Neural cell (in vitro differentiated cells): ENCODE results near the gene SUGCT. TPM values are rescaled to one million over a fixed set of nuclear protein-coding genes. Genes with fewer than 3 reads are reported as not detected.
"Not testable (repeated sequence)": the region's sequence is repeated elsewhere in the genome, so short reads cannot be mapped to it uniquely, and the experiment has no call there.

Source experiments
- H2AFZ ChIP-seq: fragments of 200-600, 300-800 bp; sonication (generic), shearing (Covaris generic); 2 replicates; pipeline ENCODE4 v1.6.0; 2014; ENCODE audit warnings: low read depth, mild to moderate bottlenecking, antibody characterized with exemption, low read length, moderate library complexity
- H3F3A ChIP-seq: fragments of 200-600 bp; shearing (Covaris generic); 2 replicates; pipeline ENCODE4 v1.6.1; 2016; ENCODE audit warnings: mild to moderate bottlenecking, moderate library complexity, mixed read lengths, antibody characterized with exemption, low read length; ENCODE audit not compliant: insufficient read depth, poor library complexity, severe bottlenecking
- H3K27ac ChIP-seq: fragments of 200-600, 300-800 bp; sonication (generic), shearing (Covaris generic); 2 replicates; pipeline ENCODE4 v1.5.1; 2014; ENCODE audit warnings: mild to moderate bottlenecking, low read length, moderate library complexity
- H3K27me3 ChIP-seq: fragments of 300-800, 200-600 bp; sonication (generic), shearing (Covaris generic); 2 replicates; pipeline ENCODE4 v1.6.0; 2014; ENCODE audit warnings: mild to moderate bottlenecking, low read depth, low read length, moderate library complexity; ENCODE audit not compliant: insufficient read depth
- H3K36me3 ChIP-seq: fragments of 300-800, 200-600 bp; sonication (generic), shearing (Covaris generic); 2 replicates; pipeline ENCODE4 v1.5.1; 2014; ENCODE audit warnings: mild to moderate bottlenecking, antibody characterized with exemption, low read length, moderate library complexity; ENCODE audit not compliant: insufficient read depth
- H3K4me2 ChIP-seq: fragments of 300-800, 200-600 bp; sonication (generic), shearing (Covaris generic); 2 replicates; pipeline ENCODE4 v1.6.0; 2014; ENCODE audit warnings: mild to moderate bottlenecking, low read length
- H3K4me3 ChIP-seq: fragments of 300-800, 200-600 bp; sonication (generic), shearing (Covaris generic); 2 replicates; pipeline ENCODE4 v1.5.1; 2014; ENCODE audit warnings: mild to moderate bottlenecking, low read length, moderate library complexity
- H3K79me2 ChIP-seq: fragments of 200-600 bp; shearing (Covaris generic); replicated peaks from 2 replicates; pipeline ENCODE4 v1.6.0; 2014; ENCODE audit warnings: mild to moderate bottlenecking, low read length, moderate library complexity; ENCODE audit not compliant: insufficient read depth
- H3K9ac ChIP-seq: fragments of 300-800, 200-600 bp; sonication (generic), shearing (Covaris generic); 2 replicates; pipeline ENCODE4 v1.6.1; 2016; ENCODE audit warnings: mild to moderate bottlenecking, low read length, mixed read lengths
- H3K9me2 ChIP-seq: fragments of 200-600 bp; shearing (Covaris generic); 2 replicates; pipeline ENCODE4 v1.6.1; 2016; ENCODE audit warnings: mild to moderate bottlenecking, low read length, mixed read lengths; ENCODE audit not compliant: insufficient read depth
- H3K9me3 ChIP-seq: fragments of 200-600, 300-800 bp; sonication (generic), shearing (Covaris generic); 2 replicates; pipeline ENCODE4 v1.6.1; 2016; ENCODE audit warnings: mild to moderate bottlenecking, mixed run types, low read length, moderate library complexity, mixed read lengths
- H4K20me1 ChIP-seq: fragments of 200-600 bp; shearing (Covaris generic); 2 replicates; pipeline ENCODE4 v1.6.1; 2016; ENCODE audit warnings: mild to moderate bottlenecking, mixed run types; ENCODE audit not compliant: insufficient read depth
- CTCF ChIP-seq: fragments of 450-650 bp; IDR thresholded peaks from 2 replicates; pipeline ENCODE4 v1.5.1; 2014; ENCODE audit warnings: antibody characterized with exemption, mild to moderate bottlenecking, moderate library complexity; ENCODE audit not compliant: poor library complexity, severe bottlenecking
- EP300 ChIP-seq: fragments of 450-650 bp; conservative IDR thresholded peaks from 2 replicates; pipeline ENCODE4 v1.6.1; 2014; ENCODE audit warnings: antibody characterized with exemption, mild to moderate bottlenecking, moderate library complexity; ENCODE audit not compliant: poor library complexity, severe bottlenecking
- EZH2 ChIP-seq: fragments of 200-600, 300-800 bp; shearing (Covaris generic), sonication (generic); IDR thresholded peaks from 2 replicates; pipeline ENCODE4 v1.6.1; 2014; ENCODE audit warnings: antibody characterized with exemption, low read length, borderline replicate concordance, mild to moderate bottlenecking; ENCODE audit not compliant: insufficient read depth, poor library complexity, severe bottlenecking
- MXI1 ChIP-seq: fragments of 450-650 bp; conservative IDR thresholded peaks from 2 replicates; pipeline ENCODE4 v1.6.1; 2014; ENCODE audit warnings: antibody characterized with exemption, mild to moderate bottlenecking; ENCODE audit not compliant: poor library complexity, severe bottlenecking
- POLR2AphosphoS5 ChIP-seq: IDR thresholded peaks from 2 replicates; pipeline ENCODE4 v1.6.1; 2012
- RAD21 ChIP-seq: fragments of 450-650 bp; conservative IDR thresholded peaks from 2 replicates; pipeline ENCODE4 v1.6.1; 2014; ENCODE audit warnings: antibody characterized with exemption, mild to moderate bottlenecking, moderate library complexity
- SMC3 ChIP-seq: fragments of 450-650 bp; conservative IDR thresholded peaks from 2 replicates; pipeline ENCODE4 v1.6.1; 2014; ENCODE audit warnings: antibody characterized with exemption, mild to moderate bottlenecking, moderate library complexity; ENCODE audit not compliant: poor library complexity
- TAF1 ChIP-seq: IDR thresholded peaks from 2 replicates; pipeline ENCODE4 v1.6.1; 2012; ENCODE audit warnings: low read depth
- polyA plus RNA-seq: library from polyadenylated mRNA; depleted of rRNA; stranded (reverse); fragments of >200 nt; gene quantifications from 2 replicates; pipeline ENCODE4 v1.2.3, GENCODE V29; 2014
- TF ChIP-seq, protein P1 (sequence below): IDR thresholded peaks from 2 replicates; pipeline ENCODE4 v1.6.1; 2012; ENCODE audit warnings: borderline replicate concordance

Gene SUGCT
- polyA plus RNA-seq, 1 donor from 2014 or later: not detected

DNA sequence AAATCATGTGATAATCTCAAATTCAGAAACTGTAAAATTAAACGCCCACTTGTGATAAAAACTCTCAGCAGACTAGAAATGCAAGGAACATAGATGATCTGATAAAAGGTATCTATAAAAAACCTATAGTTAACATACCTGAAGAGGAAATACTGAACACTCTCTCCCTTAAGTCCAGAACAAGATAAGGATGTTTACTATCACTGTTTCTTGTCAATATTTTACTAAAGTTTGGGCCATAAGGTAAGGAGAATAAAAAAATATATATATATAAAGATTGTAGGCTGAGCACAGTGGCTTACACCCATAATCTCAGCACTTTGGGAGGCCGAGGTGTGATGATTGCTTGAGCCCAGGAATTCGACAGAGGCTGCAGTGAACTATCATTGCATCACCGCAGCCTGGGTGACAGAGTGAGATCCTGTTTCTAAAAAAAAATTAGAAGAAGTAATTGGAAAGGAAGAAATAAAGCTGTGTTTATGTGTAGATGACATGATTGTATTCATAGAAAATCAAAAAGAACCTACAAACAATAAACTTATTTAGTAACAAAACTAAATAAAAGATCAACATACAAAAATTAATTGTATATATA is 28.8 kb upstream of the SUGCT start:
- no peaks in the 10 kb centered on the region for H3K36me3 ChIP-seq
- no peaks in the 10 kb centered on the region for H4K20me1 ChIP-seq
- H3K27me3 ChIP-seq: no peaks in the 10 kb centered on the region
- no peak overlapping the region for H3K27ac ChIP-seq
- no peak overlapping the region for H2AFZ ChIP-seq
- no peak overlapping the region for H3K9ac ChIP-seq
- H3K79me2 ChIP-seq: no peaks in the 10 kb centered on the region
- no peak overlapping the region for H3K4me3 ChIP-seq
- H3K9me3 ChIP-seq: no peaks in the 10 kb centered on the region
- TF ChIP-seq CTCF (no peak), EZH2 (no peak), EP300 (no peak), SMC3 (no peak), POLR2AphosphoS5 (no peak), TAF1 (no peak), RAD21 (no peak), MXI1 (no peak)
- TF ChIP-seq, protein P1, sequence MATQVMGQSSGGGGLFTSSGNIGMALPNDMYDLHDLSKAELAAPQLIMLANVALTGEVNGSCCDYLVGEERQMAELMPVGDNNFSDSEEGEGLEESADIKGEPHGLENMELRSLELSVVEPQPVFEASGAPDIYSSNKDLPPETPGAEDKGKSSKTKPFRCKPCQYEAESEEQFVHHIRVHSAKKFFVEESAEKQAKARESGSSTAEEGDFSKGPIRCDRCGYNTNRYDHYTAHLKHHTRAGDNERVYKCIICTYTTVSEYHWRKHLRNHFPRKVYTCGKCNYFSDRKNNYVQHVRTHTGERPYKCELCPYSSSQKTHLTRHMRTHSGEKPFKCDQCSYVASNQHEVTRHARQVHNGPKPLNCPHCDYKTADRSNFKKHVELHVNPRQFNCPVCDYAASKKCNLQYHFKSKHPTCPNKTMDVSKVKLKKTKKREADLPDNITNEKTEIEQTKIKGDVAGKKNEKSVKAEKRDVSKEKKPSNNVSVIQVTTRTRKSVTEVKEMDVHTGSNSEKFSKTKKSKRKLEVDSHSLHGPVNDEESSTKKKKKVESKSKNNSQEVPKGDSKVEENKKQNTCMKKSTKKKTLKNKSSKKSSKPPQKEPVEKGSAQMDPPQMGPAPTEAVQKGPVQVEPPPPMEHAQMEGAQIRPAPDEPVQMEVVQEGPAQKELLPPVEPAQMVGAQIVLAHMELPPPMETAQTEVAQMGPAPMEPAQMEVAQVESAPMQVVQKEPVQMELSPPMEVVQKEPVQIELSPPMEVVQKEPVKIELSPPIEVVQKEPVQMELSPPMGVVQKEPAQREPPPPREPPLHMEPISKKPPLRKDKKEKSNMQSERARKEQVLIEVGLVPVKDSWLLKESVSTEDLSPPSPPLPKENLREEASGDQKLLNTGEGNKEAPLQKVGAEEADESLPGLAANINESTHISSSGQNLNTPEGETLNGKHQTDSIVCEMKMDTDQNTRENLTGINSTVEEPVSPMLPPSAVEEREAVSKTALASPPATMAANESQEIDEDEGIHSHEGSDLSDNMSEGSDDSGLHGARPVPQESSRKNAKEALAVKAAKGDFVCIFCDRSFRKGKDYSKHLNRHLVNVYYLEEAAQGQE: no peak
- H3K9me2 ChIP-seq: no peaks in the 10 kb centered on the region
- H3K4me2 ChIP-seq: no peak overlapping the region
- H3F3A ChIP-seq: no peaks in the 10 kb centered on the region

DNA sequence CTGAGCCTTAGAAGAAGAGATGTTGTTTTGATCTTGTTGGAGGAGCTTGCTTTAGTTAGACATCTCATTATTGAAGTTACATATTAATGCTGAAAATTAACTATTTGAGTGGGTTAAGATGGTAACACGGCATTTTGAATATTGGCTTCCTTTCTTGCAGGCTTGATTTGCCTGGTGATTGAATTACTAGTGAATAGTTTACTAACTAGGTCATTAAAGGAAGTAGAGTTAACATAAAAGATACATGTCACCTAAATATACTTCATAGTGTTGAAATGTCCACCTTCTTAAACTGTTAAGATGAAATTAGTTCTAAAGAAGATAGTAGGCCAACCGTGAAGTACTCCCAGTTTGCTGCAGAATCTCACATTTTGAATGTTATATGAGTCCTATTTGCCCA is 18.9 kb upstream of the SUGCT start:
- H3K9me2 ChIP-seq: no peaks in the 10 kb centered on the region
- no peak overlapping the region for H2AFZ ChIP-seq
- H3K9ac ChIP-seq: no peak overlapping the region
- H3K36me3 ChIP-seq: no peaks in the 10 kb centered on the region
- TF ChIP-seq POLR2AphosphoS5 (no peak), EZH2 (no peak), SMC3 (no peak), MXI1 (no peak)
- no peak overlapping the region for H3K4me3 ChIP-seq
- H4K20me1 ChIP-seq: no peaks in the 10 kb centered on the region
- H3K27ac ChIP-seq: no peak overlapping the region
- H3F3A ChIP-seq: no peaks in the 10 kb centered on the region
- no peaks in the 10 kb centered on the region for H3K9me3 ChIP-seq
- no peaks in the 10 kb centered on the region for H3K27me3 ChIP-seq
- no peaks in the 10 kb centered on the region for H3K79me2 ChIP-seq
- H3K4me2 ChIP-seq: no peak overlapping the region

GRCh38 chr7:40117199-40117598 is 17.6 kb upstream of the SUGCT start:
- H3K4me3 ChIP-seq, H4K20me1 ChIP-seq, H3K9ac ChIP-seq, H3K27ac ChIP-seq, H3K36me3 ChIP-seq, H3K4me2 ChIP-seq, H3K9me2 ChIP-seq, H3K79me2 ChIP-seq, H3K27me3 ChIP-seq, H3K9me3 ChIP-seq, H2AFZ ChIP-seq, H3F3A ChIP-seq: not testable (repeated sequence)

- H3K27me3 ChIP-seq, H3K36me3 ChIP-seq, H2AFZ ChIP-seq, H4K20me1 ChIP-seq, H3K9ac ChIP-seq, H3K79me2 ChIP-seq, H3K4me3 ChIP-seq, H3K9me2 ChIP-seq, H3K27ac ChIP-seq, H3F3A ChIP-seq, H3K4me2 ChIP-seq, H3K9me3 ChIP-seq: not testable (repeated sequence)
These were observed 16.6 kb upstream of the SUGCT start for GRCh38 chr7:40118201-40118600.
